Testis (tissue), 3 donors: ENCODE results near the gene SRBD1. TPM values are rescaled to one million over a fixed set of nuclear protein-coding genes. Genes with fewer than 3 reads are reported as not detected.
"Not testable (repeated sequence)": the region's sequence is repeated elsewhere in the genome, so short reads cannot be mapped to it uniquely, and the experiment has no call there.

Source experiments
- DNase-seq: peaks from one replicate; pipeline ENCODE4 v3.0.0-alpha.2; 2019
- H3K27ac ChIP-seq, 2 donors: fragments of 200-600 bp; sonication (generic); one replicate each; pipeline ENCODE4 v1.5.1; 2019
- H3K27me3 ChIP-seq: fragments of 200-600 bp; sonication (generic); one replicate; pipeline ENCODE4 v1.5.1; 2019
- H3K36me3 ChIP-seq: fragments of 200-600 bp; sonication (generic); one replicate; pipeline ENCODE4 v1.5.1; 2017; ENCODE audit warnings: low read depth; ENCODE audit errors: missing control alignments
- H3K4me1 ChIP-seq: fragments of 200-600 bp; sonication (generic); one replicate; pipeline ENCODE4 v1.5.1; 2019
- H3K4me3 ChIP-seq, 2 donors: fragments of 200-600 bp; sonication (generic); one replicate each; pipeline ENCODE4 v1.5.1; 2017 to 2019
- H3K9me3 ChIP-seq: fragments of 200-600 bp; sonication (generic); one replicate; pipeline ENCODE4 v1.5.1; 2017
- CTCF ChIP-seq, 3 experiments: fragments of 450-650 bp in 2 of 3; fragments of 200-600 bp in 1 of 3; sonication (generic) in 1 of 3; IDR thresholded peaks; one replicate each; pipeline ENCODE4 v1.5.1; 2016 to 2019; ENCODE audit warnings: antibody characterized with exemption in 3 of 3, mild to moderate bottlenecking in 2 of 3, moderate library complexity in 1 of 3
- POLR2A ChIP-seq: fragments of 450-650 bp; IDR thresholded peaks from one replicate; pipeline ENCODE4 v1.6.1; 2017; ENCODE audit warnings: antibody characterized with exemption, mild to moderate bottlenecking, moderate library complexity
- WGBS, 2 donors: methylation state at CpG; one replicate each; pipeline ENCODE4 v1.1.5; 2018; 5-methylcytosine and 5-hydroxymethylcytosine counted together
- intact Hi-C: fragments of 100-400 bp; cut with DNase I; formaldehyde crosslinking; loops from one replicate; pipeline ENCODE4 v1.15.1; 2023; ENCODE audit warnings: low total_unique reads
- polyA plus RNA-seq: library from polyadenylated mRNA; stranded (reverse); fragments of 350-450 nt; fragmentation: Illumina TruSeq; extraction: RNeasy Lipid Tissue Mini Kit (QIAGEN cat#74804); gene quantifications from one replicate; pipeline ENCODE4 v1.2.3, GENCODE V29; 2014; ENCODE audit warnings: low read depth, low replicate concordance; ENCODE audit not compliant: insufficient read depth
- total RNA-seq, 2 donors: library from RNA; depleted of rRNA; stranded (reverse); fragments of >200 nt; gene quantifications; one replicate each; pipeline ENCODE4 v1.2.3, GENCODE V29; 2016

The SRBD1 gene
- total and polyA plus RNA-seq, 3 donors from 2014 or later, result 9.0 to 29.7 (median 27.8) TPM

DNA sequence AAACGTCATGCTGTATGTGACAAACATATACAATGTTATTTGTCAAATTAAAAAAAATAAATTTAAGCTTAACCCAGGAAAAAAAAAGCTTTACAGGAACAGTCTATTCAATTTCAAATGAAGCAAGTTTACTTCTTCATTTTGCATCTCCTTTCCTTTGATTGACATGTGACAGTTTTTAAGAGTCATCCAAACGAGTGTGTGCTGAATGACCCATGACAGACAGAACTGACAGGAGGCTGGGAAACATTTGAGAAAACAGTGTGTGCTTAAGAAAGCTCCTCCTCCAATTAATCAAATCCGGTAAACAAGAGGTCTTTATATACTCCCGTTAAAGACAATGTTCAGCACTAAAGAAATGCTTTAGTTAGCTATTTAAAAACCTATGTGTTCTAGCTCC lies 177.7 kb downstream of the SRBD1 start:
- intact Hi-C loops, result no loop called here
- DNase-seq, result no peak
- H3K4me1 ChIP-seq, result no peaks in the 10 kb centered on the region
- no peaks in the 10 kb centered on the region for H3K27me3 ChIP-seq
- H3K4me3 ChIP-seq, result no peak overlapping the region
- no peak for TF ChIP-seq CTCF (IDR thresholded peaks at IDR 0.05)
- no peak for TF ChIP-seq POLR2A
- no peaks in the 10 kb centered on the region for H3K9me3 ChIP-seq
- no peaks in the 10 kb centered on the region for H3K36me3 ChIP-seq
- no peak overlapping the region for H3K27ac ChIP-seq
- WGBS, 2 donors, result 57 to 64% methylated on average over 4 of the region's 4 CpGs

GRCh38 chr2:45432406-45432805 lies 178.7 kb downstream of the SRBD1 start:
- no peaks in the 10 kb centered on the region for H3K4me1 ChIP-seq
- H3K9me3 ChIP-seq, result no peaks in the 10 kb centered on the region
- no peak for DNase-seq
- H3K27ac ChIP-seq, result no peak overlapping the region
- WGBS, 2 donors, result 90 to 91% methylated on average over 1 of the region's 1 CpG
- no peaks in the 10 kb centered on the region for H3K27me3 ChIP-seq
- no peaks in the 10 kb centered on the region for H3K36me3 ChIP-seq
- intact Hi-C loops, result no loop called here
- no peak for TF ChIP-seq CTCF (IDR thresholded peaks at IDR 0.05)
- TF ChIP-seq POLR2A, result no peak
- H3K4me3 ChIP-seq, result no peak overlapping the region

- 93 to 96% methylated on average over 3 to 4 of the region's 4 CpGs for WGBS, 2 donors
- H3K4me1 ChIP-seq, H3K4me3 ChIP-seq, DNase-seq, H3K36me3 ChIP-seq, intact Hi-C loops, H3K9me3 ChIP-seq, H3K27ac ChIP-seq, H3K27me3 ChIP-seq: not testable (repeated sequence)
These were observed 185.0 kb downstream of the SRBD1 start for GRCh38 chr2:45426025-45426424.

- H3K27me3 ChIP-seq, result no peaks in the 10 kb centered on the region
- no peaks in the 10 kb centered on the region for H3K36me3 ChIP-seq
- 90 to 91% methylated on average over 2 of the region's 2 CpGs for WGBS, 2 donors
- DNase-seq, result no peak
- H3K4me3 ChIP-seq, result no peak overlapping the region
- intact Hi-C loops, result no loop called here
- TF ChIP-seq POLR2A, result no peak
- no peak for TF ChIP-seq CTCF (IDR thresholded peaks at IDR 0.05)
- H3K27ac ChIP-seq, result no peak overlapping the region
- H3K4me1 ChIP-seq, result no peaks in the 10 kb centered on the region
- H3K9me3 ChIP-seq, result no peaks in the 10 kb centered on the region
These were observed 188.1 kb downstream of the SRBD1 start for GRCh38 chr2:45422921-45423320.

- WGBS, 2 donors, result 80 to 87% methylated on average over 3 of the region's 3 CpGs
- Histone ChIP-seq H3K36me3 (no peaks in the 10 kb centered on the region), H3K4me1 (no peaks in the 10 kb centered on the region), H3K27ac (no peak overlapping the region), H3K9me3 (no peaks in the 10 kb centered on the region), H3K4me3 (no peak overlapping the region), H3K27me3 (no peaks in the 10 kb centered on the region)
- no peak for DNase-seq
- TF ChIP-seq CTCF (IDR thresholded peaks at IDR 0.05), result no peak
- intact Hi-C loops, result no loop called here
These were observed 192.5 kb downstream of the SRBD1 start for GRCh38 chr2:45418532-45418931.
